HG03520 (cell line): ENCODE measurements around the gene RAPGEF1.
"Not testable (repeated sequence)": the region's sequence is repeated elsewhere in the genome, so short reads cannot be mapped to it uniquely, and the experiment has no call there.

Experiments used
- ATAC-seq: cut with Tn5 transposase; IDR thresholded peaks from one replicate; pipeline ENCODE4 v1.9.1; 2021; ENCODE audit warnings: mild to moderate bottlenecking, moderate library complexity; ENCODE audit not compliant: unreplicated experiment

The RAPGEF1 gene

DNA sequence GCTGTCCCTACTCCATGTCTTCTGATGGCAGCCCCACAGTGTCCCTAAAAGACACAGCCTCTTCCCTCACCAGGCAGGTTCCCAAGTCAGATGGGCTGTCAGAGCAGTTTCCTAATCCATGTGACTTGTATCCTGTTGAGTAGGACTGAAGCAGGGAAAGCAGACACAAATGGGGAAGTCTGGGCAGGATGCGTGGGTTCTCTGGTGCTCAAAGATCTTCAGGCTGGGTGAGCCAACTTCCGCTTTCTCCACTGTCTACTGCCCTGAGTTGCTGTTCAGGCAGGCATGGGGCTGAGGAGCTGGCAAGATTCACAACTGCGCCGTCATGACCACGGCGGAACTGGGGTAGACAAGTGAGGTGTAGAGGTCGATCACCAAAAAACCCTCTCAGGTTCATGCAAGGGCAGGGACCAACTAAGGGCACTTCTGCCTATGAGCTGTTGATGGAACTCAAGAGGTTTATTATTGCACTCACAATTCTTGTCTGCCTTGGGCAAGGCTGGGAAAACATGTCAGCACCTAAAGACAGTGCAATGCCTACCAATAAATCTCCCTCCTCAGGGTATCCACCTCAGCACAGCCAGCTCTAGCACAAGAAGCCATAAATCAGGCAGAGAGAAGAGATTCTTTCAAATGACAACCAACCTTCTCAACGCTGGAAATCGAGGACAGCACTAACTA lies 83.4 kb downstream of the RAPGEF1 start:
- ATAC-seq, result no peak

DNA sequence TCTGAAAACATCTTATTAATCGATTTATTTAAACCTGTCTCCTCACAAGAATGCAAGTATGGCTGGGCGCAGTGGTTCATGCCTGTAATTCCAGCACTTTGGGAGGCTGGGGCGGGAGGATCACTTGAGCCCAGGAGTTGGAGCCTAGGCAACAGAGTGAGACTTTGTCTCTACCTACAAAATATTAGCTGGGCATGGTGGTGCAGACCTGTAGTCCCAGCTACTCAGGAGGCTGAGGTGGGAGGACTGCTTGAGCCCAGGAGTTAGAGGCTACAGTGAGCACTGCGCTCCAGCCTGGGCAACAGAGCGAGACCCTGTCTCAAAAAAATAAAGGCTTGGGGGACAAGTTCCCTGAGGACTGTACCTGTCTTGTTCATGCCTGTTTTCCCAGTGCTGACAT lies 85.5 kb downstream of the RAPGEF1 start:
- not testable (repeated sequence) for ATAC-seq

DNA sequence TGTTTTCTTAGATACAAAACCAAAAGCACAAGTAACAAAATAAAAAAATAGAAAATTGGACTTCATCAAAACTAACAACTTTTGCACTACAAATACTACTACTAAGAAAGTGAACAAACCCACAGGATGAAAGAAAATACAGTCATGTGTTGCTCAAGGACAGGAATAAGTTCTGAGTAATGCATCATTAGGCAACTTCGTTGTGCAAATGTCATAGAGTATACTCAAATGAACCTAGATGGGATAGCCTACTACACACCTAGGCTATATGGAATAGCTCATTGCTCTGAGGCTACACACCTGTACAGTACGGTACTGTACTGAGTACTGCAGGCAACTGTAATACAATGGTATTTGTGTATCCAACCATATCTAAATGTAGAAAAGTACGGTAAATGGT lies 88.3 kb downstream of the RAPGEF1 start:
- no peak for ATAC-seq

DNA sequence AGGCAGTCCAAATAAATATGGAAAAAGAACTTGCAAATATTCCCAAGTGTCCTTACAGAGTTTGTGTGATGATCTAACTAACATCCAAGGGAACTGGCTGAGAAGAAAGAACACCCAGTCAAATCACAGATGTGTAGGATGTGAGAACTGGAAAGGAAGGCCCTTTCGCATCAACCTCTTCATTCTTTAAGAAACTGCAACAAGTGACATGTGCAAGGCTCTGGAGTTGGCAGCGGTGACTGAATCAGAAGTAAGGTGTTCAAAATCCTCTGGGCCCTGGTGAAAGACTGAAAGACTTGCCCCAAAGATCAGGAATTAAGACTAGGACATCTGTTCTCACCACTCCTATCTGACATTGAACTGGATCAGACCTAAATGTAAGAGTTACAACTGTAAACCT lies 88.7 kb downstream of the RAPGEF1 start:
- ATAC-seq, result no peak

DNA sequence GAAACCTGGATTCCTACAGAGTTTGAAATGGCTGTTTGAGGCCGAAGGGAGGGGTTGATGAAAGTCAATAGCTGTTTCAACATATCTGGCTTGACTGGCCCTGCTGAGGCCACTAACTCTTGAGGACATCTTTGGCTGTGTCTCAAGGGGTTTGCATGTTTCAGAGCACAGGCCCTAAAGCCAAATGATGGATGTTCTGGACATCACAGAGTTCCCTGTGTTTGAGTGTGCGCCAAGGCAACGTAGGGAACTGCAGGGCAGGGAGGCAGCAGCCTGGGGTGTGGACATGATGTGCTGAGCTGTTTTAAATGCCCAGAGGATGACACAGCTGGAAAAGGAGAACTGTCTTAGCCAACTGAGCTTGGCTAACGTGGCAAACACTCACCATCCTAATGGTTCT lies 89.6 kb downstream of the RAPGEF1 start:
- ATAC-seq, result no peak

DNA sequence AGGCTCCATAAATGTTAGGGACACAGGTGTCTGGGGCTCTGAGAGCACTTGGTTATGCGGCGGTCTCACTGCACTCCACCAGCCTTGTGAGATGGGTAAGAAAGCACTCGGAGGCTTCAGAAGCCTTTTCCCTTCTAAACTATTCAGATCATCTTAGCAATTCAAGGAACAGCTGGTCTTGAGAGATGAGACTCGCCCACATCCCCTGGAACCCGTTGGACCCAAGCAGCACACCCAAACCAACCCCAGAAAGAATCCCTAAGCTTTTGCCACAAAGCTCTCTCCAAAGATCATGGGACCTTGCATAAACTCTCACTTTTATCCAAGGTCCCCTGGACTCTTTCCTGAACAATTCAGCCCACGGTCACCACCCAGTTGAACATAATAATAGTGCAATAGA lies 90.2 kb downstream of the RAPGEF1 start:
- ATAC-seq, result no peak

DNA sequence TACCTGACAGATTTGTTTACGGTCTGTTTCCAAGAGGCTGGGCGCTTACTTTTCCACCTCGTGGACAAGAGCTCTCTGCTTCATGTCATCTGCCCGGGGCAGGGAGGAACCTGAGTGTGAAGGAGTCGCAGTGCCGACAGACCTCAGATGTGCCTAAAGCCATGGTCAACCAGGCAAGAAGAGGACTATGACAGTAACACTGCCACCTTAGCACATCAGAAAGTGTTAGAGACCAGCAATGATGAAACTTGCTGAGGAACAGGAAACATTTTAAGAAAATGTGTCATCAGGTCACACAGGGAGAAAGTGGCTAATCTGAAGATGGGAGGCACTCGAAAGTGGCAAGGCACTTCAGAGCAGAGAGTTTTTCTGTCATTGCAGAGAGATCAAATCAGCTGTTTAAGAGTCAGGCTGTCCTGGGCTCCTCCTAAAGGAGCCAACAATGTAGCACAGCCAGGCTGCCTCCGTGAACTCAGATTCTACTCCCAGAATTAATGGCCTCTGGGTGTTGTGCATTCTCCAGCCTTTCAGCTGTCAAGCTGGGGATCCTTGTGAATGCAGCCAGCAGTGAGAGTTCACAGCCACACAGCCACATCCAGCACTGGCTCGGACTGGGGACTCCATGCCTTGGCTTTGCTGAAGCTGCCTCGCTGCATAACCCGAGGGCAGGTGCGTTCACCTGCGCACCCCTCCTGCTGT lies 94.6 kb downstream of the RAPGEF1 start:
- ATAC-seq, result no peak

DNA sequence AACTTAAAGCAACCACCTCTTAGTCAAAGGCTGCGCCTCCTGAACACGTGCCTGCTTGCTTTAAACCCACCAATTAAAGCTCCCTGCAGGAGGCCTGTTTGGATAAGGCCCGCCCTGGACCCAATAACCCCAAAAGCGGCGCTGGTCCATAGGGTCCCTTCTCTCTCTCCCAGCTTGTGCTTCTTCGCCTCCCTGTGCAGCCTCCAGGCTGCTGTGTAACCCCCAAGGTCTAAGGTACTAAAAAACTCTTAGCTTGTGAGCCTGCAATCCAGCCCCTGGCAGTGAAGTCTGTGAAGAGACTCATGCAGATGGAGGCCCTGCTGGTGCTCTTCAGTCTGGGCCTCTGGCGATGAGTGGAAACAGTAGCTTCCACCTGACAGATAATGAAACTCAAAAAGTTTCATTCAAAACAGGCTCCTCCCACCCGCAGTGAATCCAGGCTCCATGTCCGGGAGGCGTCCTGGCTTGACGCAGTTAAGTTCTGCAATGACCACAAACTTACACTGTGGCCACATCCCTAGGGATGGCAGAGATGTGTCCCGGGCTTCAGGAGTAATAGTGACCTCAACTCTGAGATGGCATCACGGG lies 97.3 kb downstream of the RAPGEF1 start:
- no peak for ATAC-seq

DNA sequence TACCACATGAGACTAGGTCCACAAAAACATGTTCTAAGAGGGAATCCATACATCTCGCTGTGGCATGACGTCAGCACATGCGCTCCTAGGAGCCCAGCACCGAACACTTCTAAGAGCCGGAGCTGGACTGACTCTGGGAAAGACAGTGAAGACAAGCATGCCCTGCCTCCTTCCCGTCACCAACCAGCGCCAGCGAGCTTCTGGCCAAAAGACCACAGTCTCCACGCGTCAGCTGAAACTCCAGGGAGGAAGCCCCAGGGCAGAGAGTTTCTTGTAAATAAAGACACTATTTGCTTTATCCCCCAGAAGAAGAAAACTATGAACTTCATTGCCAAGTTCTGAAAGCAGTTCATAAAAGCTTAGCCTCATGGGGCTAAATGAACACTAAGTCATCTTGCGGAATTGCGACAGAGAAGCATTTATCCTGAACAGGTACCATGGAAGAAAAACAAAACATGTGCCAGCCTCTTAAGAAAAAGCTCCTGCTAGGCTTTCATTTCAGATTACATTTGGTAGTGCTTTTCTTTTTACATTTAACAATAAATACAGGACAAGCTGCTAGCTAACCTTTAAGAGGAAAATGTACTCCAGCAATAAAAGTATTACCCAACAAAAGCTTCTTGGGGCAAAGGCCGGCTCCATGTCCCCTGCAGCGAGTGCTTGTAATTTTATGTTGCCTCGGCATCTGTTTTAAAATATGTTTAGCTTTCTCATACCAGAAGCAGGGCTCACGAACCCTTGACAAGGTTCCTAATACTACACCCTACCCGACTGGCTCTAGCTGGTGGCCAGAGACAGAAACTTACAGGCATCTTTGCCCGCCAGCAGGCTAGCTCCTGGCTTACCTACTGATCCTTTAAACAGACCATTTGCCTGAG lies 98.0 kb downstream of the RAPGEF1 start:
- no peak for ATAC-seq

DNA sequence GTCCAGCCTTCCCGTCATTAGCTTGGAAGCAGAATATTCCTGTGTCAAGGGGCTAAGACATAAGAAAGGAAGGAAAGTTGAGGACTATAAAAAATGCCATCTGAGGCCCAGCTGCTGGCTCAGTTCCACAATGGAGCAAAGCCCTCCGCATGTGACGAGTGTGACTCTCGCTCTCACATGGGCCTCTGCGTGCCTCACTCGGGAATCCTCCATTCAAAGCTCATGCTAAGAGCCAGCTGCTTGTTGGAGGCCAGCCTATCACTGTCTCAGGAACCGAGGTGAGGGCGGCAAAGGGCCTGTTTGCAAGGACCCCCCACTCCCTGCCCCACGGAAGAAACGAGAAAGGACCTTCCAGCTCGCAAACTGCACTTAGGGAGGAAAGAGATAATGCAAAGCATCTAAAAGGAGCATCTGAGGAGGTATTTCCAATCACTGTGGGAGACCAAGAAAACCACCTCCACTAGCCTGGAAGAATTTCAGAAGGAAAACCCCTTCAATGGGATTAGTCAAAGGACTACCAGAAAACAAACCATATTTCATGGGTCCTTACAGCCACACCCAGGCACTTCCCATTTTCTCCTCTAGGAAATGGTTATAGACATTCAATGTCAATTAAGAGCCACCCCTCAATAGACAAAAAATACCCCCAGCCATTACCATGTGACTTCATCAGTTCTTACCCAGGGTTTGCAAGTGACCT lies 99.3 kb downstream of the RAPGEF1 start:
- no peak for ATAC-seq

DNA sequence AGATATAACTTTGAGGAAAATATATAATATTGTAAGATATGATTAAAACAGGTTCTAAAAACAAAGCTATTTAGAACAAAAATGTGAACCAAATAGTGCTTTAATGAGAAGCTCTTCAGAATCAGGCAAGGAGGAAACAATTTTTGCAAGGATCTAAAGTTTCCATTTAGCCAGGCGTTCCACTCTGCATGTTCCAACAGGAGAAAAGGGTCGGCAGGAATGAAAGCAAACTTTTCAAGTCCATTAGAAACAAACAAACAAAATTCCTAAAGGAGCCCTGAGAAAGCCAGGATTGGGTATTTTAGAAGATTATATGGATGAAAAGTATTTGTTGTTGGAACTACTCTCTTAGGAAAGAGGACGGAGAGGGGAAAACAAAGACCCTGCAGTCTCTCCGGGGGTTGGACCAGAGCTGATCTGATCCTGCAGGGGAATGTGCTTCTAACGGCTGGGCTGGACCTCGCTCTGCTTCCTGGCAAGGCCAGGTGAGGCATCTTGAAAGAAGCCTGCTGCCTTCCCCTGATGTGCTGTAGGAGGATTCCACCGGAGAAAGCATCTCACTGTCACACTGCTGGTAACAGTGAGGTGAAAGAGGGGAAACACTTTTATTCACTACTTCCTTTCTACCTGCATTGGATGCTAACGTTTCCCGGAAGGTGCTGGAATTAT lies 100.0 kb downstream of the RAPGEF1 start:
- no peak for ATAC-seq

DNA sequence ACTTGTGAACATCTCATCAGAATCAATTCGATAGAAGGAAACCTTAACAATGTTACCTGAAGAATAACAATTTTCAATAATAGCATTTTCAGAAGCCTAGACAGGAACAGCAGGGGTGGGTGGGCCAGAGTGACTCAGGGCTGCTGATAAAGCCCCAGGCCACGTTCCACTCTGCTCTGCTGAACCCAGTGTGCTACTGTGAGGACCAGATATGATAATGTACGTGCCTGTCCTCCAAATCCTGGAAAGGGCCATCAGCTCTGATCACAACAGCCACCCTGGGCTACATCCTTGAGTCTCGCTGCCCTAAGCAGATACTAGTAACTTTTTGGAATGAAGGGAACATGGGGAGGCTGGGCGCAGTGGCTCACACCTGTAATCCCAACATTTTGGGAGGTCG lies 103.3 kb downstream of the RAPGEF1 start:
- no peak for ATAC-seq

DNA sequence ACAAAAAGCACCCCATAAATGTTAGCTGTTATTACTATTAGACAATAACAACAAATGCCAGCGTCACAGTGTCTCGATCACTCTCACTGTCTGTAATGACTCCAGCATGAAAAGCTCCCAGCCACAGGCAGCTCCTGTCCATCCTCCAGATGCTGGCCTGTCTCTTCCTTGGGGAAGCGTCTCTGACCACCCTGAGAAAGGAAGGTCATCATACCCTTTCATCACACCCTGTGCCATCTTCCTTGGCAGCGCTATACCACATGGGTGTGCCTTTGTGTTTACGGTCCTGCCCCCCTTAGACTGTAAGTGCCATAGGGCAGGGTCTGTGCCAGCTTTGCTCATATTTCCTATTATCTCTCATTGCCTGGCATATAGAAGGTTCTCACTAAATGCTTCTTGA lies 104.0 kb downstream of the RAPGEF1 start:
- ATAC-seq, result no peak

DNA sequence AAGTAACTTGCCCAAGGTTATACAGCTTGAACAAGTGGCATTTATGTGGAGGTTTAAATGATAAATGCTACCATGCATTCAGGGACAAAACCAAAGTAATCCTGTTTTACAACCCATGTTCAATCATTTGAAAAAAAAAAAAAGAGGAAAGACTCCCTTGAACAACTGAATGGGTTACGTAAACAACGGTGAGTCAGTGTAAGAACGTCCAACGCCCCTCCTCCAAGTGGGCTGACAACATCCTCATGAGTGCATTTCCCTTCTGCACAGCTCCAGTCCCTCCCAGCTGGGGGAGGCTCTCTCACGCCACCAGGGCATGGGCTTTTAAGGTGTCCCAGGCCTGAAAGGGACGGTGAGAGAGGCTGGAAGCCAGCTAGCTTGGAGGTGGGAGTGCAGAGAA lies 104.6 kb downstream of the RAPGEF1 start:
- no peak for ATAC-seq

DNA sequence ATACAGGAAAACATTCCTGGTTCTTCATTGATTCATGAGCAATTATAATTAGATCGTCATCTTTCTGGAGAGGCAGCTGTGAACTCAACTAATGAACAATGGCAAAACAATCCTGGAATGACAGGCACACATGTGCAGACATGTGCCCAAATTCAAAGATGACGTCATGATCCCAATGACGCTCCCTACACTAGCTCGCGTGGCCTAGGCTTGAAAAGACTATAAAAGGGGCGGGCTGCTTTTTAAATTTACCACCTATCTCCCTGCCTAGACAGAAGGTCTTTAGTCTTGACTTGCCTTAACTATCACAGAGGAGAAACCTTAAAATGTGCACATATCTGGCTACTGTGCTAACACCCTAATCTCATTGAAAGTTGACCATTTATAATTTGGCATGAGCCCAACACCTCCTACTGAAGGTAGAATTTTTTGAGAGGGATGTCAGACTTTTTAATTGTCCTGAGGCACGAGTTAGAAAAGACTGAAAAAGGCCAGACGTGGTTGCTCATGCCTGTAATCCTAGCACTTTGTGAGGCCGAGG lies 106.3 kb downstream of the RAPGEF1 start:
- ATAC-seq, result no peak

DNA sequence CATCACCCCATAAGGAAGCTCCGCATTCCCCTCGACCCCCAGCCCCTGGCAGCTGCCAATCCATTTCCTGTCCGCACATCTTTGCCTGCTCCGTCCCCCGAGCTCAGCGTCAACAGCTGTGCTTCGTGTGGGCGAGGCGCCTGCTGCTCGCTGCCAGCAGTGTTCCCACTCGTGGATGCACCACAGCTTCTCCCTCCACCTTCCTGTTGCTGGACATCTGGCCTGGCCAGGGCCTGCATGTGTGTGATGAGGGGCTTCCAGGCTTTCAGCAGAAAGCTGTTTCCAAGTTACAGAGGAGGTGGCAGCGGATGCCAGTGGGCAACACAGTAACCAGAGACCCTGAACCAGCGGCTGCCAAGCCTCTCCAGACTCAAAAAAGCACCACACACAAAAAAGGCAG lies 108.6 kb downstream of the RAPGEF1 start:
- no peak for ATAC-seq

DNA sequence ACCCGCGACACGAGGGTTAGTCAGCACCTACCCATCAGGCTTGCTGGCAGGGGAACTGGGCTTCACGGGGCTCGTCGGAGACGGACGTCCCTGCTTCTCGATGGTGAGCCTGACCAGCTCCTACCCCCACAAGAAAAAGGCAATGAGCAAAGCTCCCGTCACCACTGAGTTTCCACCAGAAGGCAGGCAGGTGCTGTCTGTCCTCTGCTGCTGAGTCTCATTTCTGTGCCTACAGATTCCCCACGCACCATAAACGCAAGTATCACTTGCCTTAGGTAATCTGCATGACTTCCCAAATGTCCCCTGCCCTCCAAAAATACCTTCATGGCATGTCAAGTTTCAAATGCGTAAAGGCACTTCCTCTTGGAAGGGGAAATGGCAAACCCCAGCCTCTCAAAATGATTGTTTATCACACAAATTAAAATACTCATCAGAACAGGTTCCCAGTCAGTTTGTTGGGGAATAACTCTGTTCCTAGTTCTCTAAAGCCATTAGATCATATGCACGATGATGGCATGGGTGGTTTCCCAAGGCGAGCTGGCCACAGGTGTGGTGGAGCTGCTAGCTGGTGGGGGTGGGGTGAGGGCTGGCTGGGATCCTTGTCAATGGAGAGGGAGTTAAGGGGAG lies 109.6 kb downstream of the RAPGEF1 start:
- no peak for ATAC-seq

DNA sequence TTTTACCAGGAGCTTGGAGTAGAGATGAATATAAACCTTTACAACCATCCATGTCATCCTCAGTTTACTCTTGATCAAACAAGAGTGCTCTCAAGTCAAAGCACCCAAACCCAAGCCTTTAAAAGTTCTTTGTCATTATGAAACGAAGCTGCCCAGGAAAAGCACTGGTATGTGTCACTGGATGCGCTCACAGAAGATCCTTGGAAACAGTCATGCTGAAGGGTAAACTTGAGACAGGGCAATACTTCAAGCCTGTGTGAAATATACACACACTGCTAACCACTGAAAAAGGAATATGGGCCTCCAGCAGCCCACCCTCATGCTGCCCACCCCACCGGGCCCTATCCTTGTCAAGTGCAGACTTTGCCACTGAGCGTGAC lies 110.1 kb downstream of the RAPGEF1 start:
- no peak for ATAC-seq

DNA sequence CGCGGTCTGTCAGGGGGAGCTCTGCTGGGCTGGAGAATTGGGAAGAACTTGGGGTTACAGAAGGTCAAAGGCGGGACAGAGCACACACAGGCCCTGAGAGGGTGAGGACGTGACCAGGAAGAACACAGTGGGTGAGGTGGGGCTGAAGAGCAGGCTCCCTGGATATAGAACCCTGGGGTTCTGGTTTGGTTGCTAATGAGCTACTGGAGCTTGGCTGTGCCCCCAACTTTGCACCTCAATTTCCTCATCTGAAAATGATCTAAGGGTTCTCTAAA lies 110.7 kb downstream of the RAPGEF1 start:
- ATAC-seq, result no peak
